ENCODE data around the gene TMX2.
"Not testable (repeated sequence)": the region's sequence is repeated elsewhere in the genome, so short reads cannot be mapped to it uniquely, and the experiment has no call there.

TMX2 gene

GRCh38 chr11:57679396-57679795 lies 33.0 kb upstream of the TMX2 start:
- Histone ChIP-seq H3K18ac (ENCODE audit: low read length) (no peak overlapping the region), H3K36me3 (replicated peaks in 1 of 2; ENCODE audit: control insufficient read depth in 2 of 2, insufficient read depth in 2 of 2, low read length in 2 of 2) (peaks cover 15 to 90% of the 10 kb centered on the region in 2 donors), H2AFZ (ENCODE audit: low read length) (no peak overlapping the region), H3K27me3 (ENCODE audit: control insufficient read depth in 3 of 3, insufficient read depth in 3 of 3, low read depth in 1 of 3, low read length in 3 of 3) (no peaks in the 10 kb centered on the region), H3K9me3 (replicated peaks in 1 of 2; ENCODE audit: control insufficient read depth in 2 of 2, insufficient read depth in 1 of 2, low read depth in 1 of 2, low read length in 2 of 2) (no peaks in the 10 kb centered on the region), H3K4me1 (ENCODE audit: control insufficient read depth in 2 of 2, insufficient read depth in 1 of 2, low read depth in 1 of 2, low read length in 2 of 2) (no peaks in the 10 kb centered on the region), H2BK120ac (ENCODE audit: low read depth, low read length) (no peak overlapping the region), H3K79me1 (ENCODE audit: low read depth, low read length) (no peaks in the 10 kb centered on the region), H2BK12ac (ENCODE audit: low read length) (no peak overlapping the region), H2BK5ac (ENCODE audit: low read length) (no peak overlapping the region), H4K8ac (ENCODE audit: low read depth, low read length) (no peak overlapping the region), H4K91ac (ENCODE audit: low read depth, low read length, poor library complexity) (no peak overlapping the region), H3K4me2 (ENCODE audit: insufficient read depth, low read length, poor library complexity, severe bottlenecking) (no peak overlapping the region), H3K27ac (replicated peaks; ENCODE audit: low read length) (no peak overlapping the region), H3K4me3 (ENCODE audit: low read length in 2 of 2) (no peak overlapping the region), H2BK15ac (ENCODE audit: low read length) (no peak overlapping the region), H3K14ac (ENCODE audit: low read length) (no peak overlapping the region), H3K9ac (ENCODE audit: low read depth, low read length, poor library complexity) (no peak overlapping the region), H3K4ac (ENCODE audit: low read length) (no peak overlapping the region), H2AK5ac (ENCODE audit: low read depth, low read length) (no peak overlapping the region), H3K23ac (ENCODE audit: low read depth, low read length, poor library complexity) (no peak overlapping the region)
- WGBS, 2 donors (ENCODE audit: extremely low coverage in 2 of 2, insufficient read length in 2 of 2, insufficient replicate concordance in 1 of 2), result no CpG with 5 or more reads among the region's 4 CpGs
- no peak for DNase-seq (ENCODE audit: low spot score)

- no peak overlapping the region for H3K23ac ChIP-seq (ENCODE audit: low read depth, low read length, poor library complexity)
- no peak overlapping the region for H4K8ac ChIP-seq (ENCODE audit: low read depth, low read length)
- no peak overlapping the region for H2BK120ac ChIP-seq (ENCODE audit: low read depth, low read length)
- H3K27ac ChIP-seq (replicated peaks; ENCODE audit: low read length), result no peak overlapping the region
- H2BK15ac ChIP-seq (ENCODE audit: low read length), result no peak overlapping the region
- H3K4me3 ChIP-seq (ENCODE audit: low read length in 2 of 2), result no peak overlapping the region
- no peak overlapping the region for H3K4ac ChIP-seq (ENCODE audit: low read length)
- H3K9ac ChIP-seq (ENCODE audit: low read depth, low read length, poor library complexity), result no peak overlapping the region
- H2BK5ac ChIP-seq (ENCODE audit: low read length), result no peak overlapping the region
- H4K91ac ChIP-seq (ENCODE audit: low read depth, low read length, poor library complexity), result no peak overlapping the region
- H2BK12ac ChIP-seq (ENCODE audit: low read length), result no peak overlapping the region
- no peak overlapping the region for H2AFZ ChIP-seq (ENCODE audit: low read length)
- H3K4me2 ChIP-seq (ENCODE audit: insufficient read depth, low read length, poor library complexity, severe bottlenecking), result no peak overlapping the region
- DNase-seq (ENCODE audit: low spot score), result no peak
- no peaks in the 10 kb centered on the region for H3K4me1 ChIP-seq (ENCODE audit: control insufficient read depth in 2 of 2, insufficient read depth in 1 of 2, low read depth in 1 of 2, low read length in 2 of 2)
- H3K14ac ChIP-seq (ENCODE audit: low read length), result no peak overlapping the region
- peaks cover 19 to 90% of the 10 kb centered on the region in 2 donors for H3K36me3 ChIP-seq (replicated peaks in 1 of 2; ENCODE audit: control insufficient read depth in 2 of 2, insufficient read depth in 2 of 2, low read length in 2 of 2)
- no peaks in the 10 kb centered on the region for H3K9me3 ChIP-seq (replicated peaks in 1 of 2; ENCODE audit: control insufficient read depth in 2 of 2, insufficient read depth in 1 of 2, low read depth in 1 of 2, low read length in 2 of 2)
- H3K79me1 ChIP-seq (ENCODE audit: low read depth, low read length), result no peaks in the 10 kb centered on the region
- no CpG with 5 or more reads among the region's 2 CpGs for WGBS, 2 donors (ENCODE audit: extremely low coverage in 2 of 2, insufficient read length in 2 of 2, insufficient replicate concordance in 1 of 2)
- H2AK5ac ChIP-seq (ENCODE audit: low read depth, low read length), result no peak overlapping the region
- no peaks in the 10 kb centered on the region for H3K27me3 ChIP-seq (ENCODE audit: control insufficient read depth in 3 of 3, insufficient read depth in 3 of 3, low read depth in 1 of 3, low read length in 3 of 3)
- no peak overlapping the region for H3K18ac ChIP-seq (ENCODE audit: low read length)
Observed at GRCh38 chr11:57680552-57680874, 31.9 kb upstream of the TMX2 start.

GRCh38 chr11:57681168-57681567 lies 31.2 kb upstream of the TMX2 start:
- no peaks in the 10 kb centered on the region for H3K79me1 ChIP-seq (ENCODE audit: low read depth, low read length)
- no peak overlapping the region for H2BK120ac ChIP-seq (ENCODE audit: low read depth, low read length)
- H3K4me1 ChIP-seq (ENCODE audit: control insufficient read depth in 2 of 2, insufficient read depth in 1 of 2, low read depth in 1 of 2, low read length in 2 of 2), result no peaks in the 10 kb centered on the region
- H3K14ac ChIP-seq (ENCODE audit: low read length), result no peak overlapping the region
- H3K4ac ChIP-seq (ENCODE audit: low read length), result no peak overlapping the region
- H3K9ac ChIP-seq (ENCODE audit: low read depth, low read length, poor library complexity), result no peak overlapping the region
- no peak overlapping the region for H2BK12ac ChIP-seq (ENCODE audit: low read length)
- H3K27me3 ChIP-seq (ENCODE audit: control insufficient read depth in 3 of 3, insufficient read depth in 3 of 3, low read depth in 1 of 3, low read length in 3 of 3), result no peaks in the 10 kb centered on the region
- peaks cover 19 to 90% of the 10 kb centered on the region in 2 donors for H3K36me3 ChIP-seq (replicated peaks in 1 of 2; ENCODE audit: control insufficient read depth in 2 of 2, insufficient read depth in 2 of 2, low read length in 2 of 2)
- H3K9me3 ChIP-seq (replicated peaks in 1 of 2; ENCODE audit: control insufficient read depth in 2 of 2, insufficient read depth in 1 of 2, low read depth in 1 of 2, low read length in 2 of 2), result no peaks in the 10 kb centered on the region
- no peak overlapping the region for H3K18ac ChIP-seq (ENCODE audit: low read length)
- no peak overlapping the region for H4K8ac ChIP-seq (ENCODE audit: low read depth, low read length)
- no peak overlapping the region for H3K27ac ChIP-seq (replicated peaks; ENCODE audit: low read length)
- no peak for DNase-seq (ENCODE audit: low spot score)
- no peak overlapping the region for H3K23ac ChIP-seq (ENCODE audit: low read depth, low read length, poor library complexity)
- H3K4me2 ChIP-seq (ENCODE audit: insufficient read depth, low read length, poor library complexity, severe bottlenecking), result no peak overlapping the region
- no peak overlapping the region for H3K4me3 ChIP-seq (ENCODE audit: low read length in 2 of 2)
- no peak overlapping the region for H2BK15ac ChIP-seq (ENCODE audit: low read length)
- no peak overlapping the region for H2BK5ac ChIP-seq (ENCODE audit: low read length)
- H2AK5ac ChIP-seq (ENCODE audit: low read depth, low read length), result no peak overlapping the region
- no peak overlapping the region for H2AFZ ChIP-seq (ENCODE audit: low read length)
- H4K91ac ChIP-seq (ENCODE audit: low read depth, low read length, poor library complexity), result no peak overlapping the region
- WGBS, 2 donors (ENCODE audit: extremely low coverage in 2 of 2, insufficient read length in 2 of 2, insufficient replicate concordance in 1 of 2), result no CpG with 5 or more reads among the region's 1 CpG

- H2BK5ac ChIP-seq (ENCODE audit: low read length); H2BK12ac ChIP-seq (ENCODE audit: low read length); H2BK120ac ChIP-seq (ENCODE audit: low read depth, low read length); H3K4me1 ChIP-seq (ENCODE audit: control insufficient read depth in 2 of 2, insufficient read depth in 1 of 2, low read depth in 1 of 2, low read length in 2 of 2); H3K9me3 ChIP-seq (replicated peaks in 1 of 2; ENCODE audit: control insufficient read depth in 2 of 2, insufficient read depth in 1 of 2, low read depth in 1 of 2, low read length in 2 of 2); H3K27me3 ChIP-seq (ENCODE audit: control insufficient read depth in 3 of 3, insufficient read depth in 3 of 3, low read depth in 1 of 3, low read length in 3 of 3); H3K4me2 ChIP-seq (ENCODE audit: insufficient read depth, low read length, poor library complexity, severe bottlenecking); H3K27ac ChIP-seq (replicated peaks; ENCODE audit: low read length); H4K8ac ChIP-seq (ENCODE audit: low read depth, low read length); H3K23ac ChIP-seq (ENCODE audit: low read depth, low read length, poor library complexity); H3K79me1 ChIP-seq (ENCODE audit: low read depth, low read length); H3K18ac ChIP-seq (ENCODE audit: low read length); H2AK5ac ChIP-seq (ENCODE audit: low read depth, low read length); H3K14ac ChIP-seq (ENCODE audit: low read length); H3K4me3 ChIP-seq (ENCODE audit: low read length in 2 of 2); H2BK15ac ChIP-seq (ENCODE audit: low read length); H2AFZ ChIP-seq (ENCODE audit: low read length); H4K91ac ChIP-seq (ENCODE audit: low read depth, low read length, poor library complexity); H3K4ac ChIP-seq (ENCODE audit: low read length); DNase-seq (ENCODE audit: low spot score); H3K9ac ChIP-seq (ENCODE audit: low read depth, low read length, poor library complexity): not testable (repeated sequence)
- WGBS, 2 donors (ENCODE audit: extremely low coverage in 2 of 2, insufficient read length in 2 of 2, insufficient replicate concordance in 1 of 2), result no CpG with 5 or more reads among the region's 5 CpGs
- peaks cover 30 to 93% of the 10 kb centered on the region in 2 donors for H3K36me3 ChIP-seq (replicated peaks in 1 of 2; ENCODE audit: control insufficient read depth in 2 of 2, insufficient read depth in 2 of 2, low read length in 2 of 2)
Observed at GRCh38 chr11:57690474-57690873, 21.9 kb upstream of the TMX2 start.

All from neuronal stem cell (in vitro differentiated cells).